ENCODE results near the gene CRIP1. TPM values are rescaled to one million over a fixed set of nuclear protein-coding genes. Genes with fewer than 3 reads are reported as not detected.
A peak's percentile ranks its signal among the peaks of the same experiment; 100 is the strongest.

The CRIP1 gene
- total RNA-seq, 2 experiments from 2014 or later, result 182 to 186 TPM

- CTCF ChIA-PET, result interaction anchor here (0.6 to 2.2 kb wide), 9 partner anchors 10 to 160 kb away, joined by 3 to 10 read pairs (median 3); no protein-coding TSS in a partner anchor
- intact Hi-C loops (cut with DNase I, micrococcal nuclease), result loop anchor here (1.0 to 10.0 kb wide), 9 partner anchors 38 to 344 kb away; partner anchors contain the start of genes NUDT14 (in 1 of the 2) and TEDC1 (in 1 of the 2)
- H3K4me3 Mint-ChIP-seq, result peak overlapping the region; percentile 77
- peaks cover 15% of the 10 kb centered on the region for H3K4me1 Mint-ChIP-seq
- ATAC-seq (peak; percentile 33), DNase-seq (peak; percentile 68)
- H3K27ac Mint-ChIP-seq, result peak overlapping the region; percentile 86
- H3K36me3 Mint-ChIP-seq (ENCODE audit: low read depth), result peaks cover 6% of the 10 kb centered on the region
- POLR2A ChIA-PET, result interaction anchor here (0.6 to 1.0 kb wide), 4 partner anchors 37 to 132 kb away, joined by 3 to 5 read pairs (median 3); no protein-coding TSS in a partner anchor
- no peaks in the 10 kb centered on the region for H3K9me3 Mint-ChIP-seq (ENCODE audit: low read depth)
- peaks cover 8% of the 10 kb centered on the region for H3K27me3 Mint-ChIP-seq
These were observed 42.1 kb downstream of the CRIP1 start for GRCh38 chr14:105528586-105529318.

GRCh38 chr14:105529319-105529568, 42.6 kb downstream of the CRIP1 start:
- H3K4me1 Mint-ChIP-seq, result peaks cover 15% of the 10 kb centered on the region
- H3K27me3 Mint-ChIP-seq, result peaks cover 6% of the 10 kb centered on the region
- H3K9me3 Mint-ChIP-seq (ENCODE audit: low read depth), result no peaks in the 10 kb centered on the region
- DNase-seq (no peak), ATAC-seq (peak; percentile 16)
- peak overlapping the region; percentile 86 for H3K27ac Mint-ChIP-seq
- ChIA-PET CTCF (interaction anchor here (0.6 to 2.2 kb wide), 4 partner anchors 9 to 140 kb away, joined by 3 to 10 read pairs (median 3); no protein-coding TSS in a partner anchor), POLR2A (interaction anchor here (0.6 to 1.0 kb wide), 2 partner anchors 37 to 132 kb away, joined by 3 read pairs; no protein-coding TSS in a partner anchor)
- peaks cover 6% of the 10 kb centered on the region for H3K36me3 Mint-ChIP-seq (ENCODE audit: low read depth)
- intact Hi-C loops (cut with DNase I, micrococcal nuclease), result loop anchor here (2.0 to 10.0 kb wide), 5 partner anchors 38 to 344 kb away; partner anchors contain the start of genes NUDT14 (in 1 of the 2) and TEDC1 (in 1 of the 2)
- peak overlapping the region; percentile 77 for H3K4me3 Mint-ChIP-seq

GRCh38 chr14:105529569-105530284, 43.0 kb downstream of the CRIP1 start:
- Mint-ChIP-seq H3K4me1 (peaks cover 15% of the 10 kb centered on the region), H3K9me3 (ENCODE audit: low read depth) (no peaks in the 10 kb centered on the region), H3K27me3 (peaks cover 3% of the 10 kb centered on the region), H3K36me3 (ENCODE audit: low read depth) (peaks cover 6% of the 10 kb centered on the region), H3K4me3 (peak overlapping the region; percentile 77), H3K27ac (peak overlapping the region; percentile 86)
- ATAC-seq (peak; percentile 20), DNase-seq (peak; percentile 69)
- intact Hi-C loops (cut with DNase I, micrococcal nuclease), result loop anchor here (2.0 to 10.0 kb wide), 5 partner anchors 39 to 345 kb away; partner anchors contain the start of genes NUDT14 (in 1 of the 2) and TEDC1 (in 1 of the 2)
- POLR2A ChIA-PET, result interaction anchor here (0.6 to 1.0 kb wide), 3 partner anchors 38 to 196 kb away, joined by 3 read pairs; no protein-coding TSS in a partner anchor
- CTCF ChIA-PET, result interaction anchor here (0.6 to 2.2 kb wide), 3 partner anchors 13 to 140 kb away, joined by 3 to 10 read pairs (median 3); no protein-coding TSS in a partner anchor

- DNase-seq (no peak), ATAC-seq (no peak)
- H3K27ac Mint-ChIP-seq, result peak overlapping the region; percentile 77
- POLR2A ChIA-PET, result interaction anchor here (0.7 kb wide), 1 partner anchor 196 kb away, joined by 3 read pairs; no protein-coding TSS in a partner anchor
- H3K4me3 Mint-ChIP-seq, result peak overlapping the region; percentile 67
- peaks cover 3% of the 10 kb centered on the region for H3K27me3 Mint-ChIP-seq
- CTCF ChIA-PET, result interaction anchor here (0.8 to 2.2 kb wide), 2 partner anchors 19 to 41 kb away, joined by 3 to 10 read pairs; no protein-coding TSS in a partner anchor
- peaks cover 6% of the 10 kb centered on the region for H3K36me3 Mint-ChIP-seq (ENCODE audit: low read depth)
- H3K9me3 Mint-ChIP-seq (ENCODE audit: low read depth), result no peaks in the 10 kb centered on the region
- intact Hi-C loops (cut with DNase I, micrococcal nuclease), result no loop called here
- H3K4me1 Mint-ChIP-seq, result peaks cover 15% of the 10 kb centered on the region
These were observed 43.8 kb downstream of the CRIP1 start for GRCh38 chr14:105530285-105531087.

GRCh38 chr14:105531088-105531893, 44.6 kb downstream of the CRIP1 start:
- intact Hi-C loops (cut with DNase I, micrococcal nuclease), result no loop called here

GRCh38 chr14:105531894-105532623, 45.4 kb downstream of the CRIP1 start:
- ATAC-seq, result no peak
- intact Hi-C loops (cut with DNase I, micrococcal nuclease), result no loop called here
- no peaks in the 10 kb centered on the region for H3K9me3 Mint-ChIP-seq (ENCODE audit: low read depth)
- ChIA-PET CTCF (interaction anchor here (0.9 to 1.4 kb wide), 2 partner anchors 21 to 25 kb away, joined by 3 to 4 read pairs; no protein-coding TSS in a partner anchor), POLR2A (interaction anchor here (0.6 to 0.9 kb wide), 2 partner anchors 16 to 1141 kb away, joined by 3 to 7 read pairs; no protein-coding TSS in a partner anchor)
- peaks cover 13% of the 10 kb centered on the region for H3K4me1 Mint-ChIP-seq
- no peaks in the 10 kb centered on the region for H3K27me3 Mint-ChIP-seq
- H3K4me3 Mint-ChIP-seq, result no peak overlapping the region
- peaks cover 5% of the 10 kb centered on the region for H3K36me3 Mint-ChIP-seq (ENCODE audit: low read depth)
- H3K27ac Mint-ChIP-seq, result no peak overlapping the region
- no peak for DNase-seq

More at GRCh38 chr14:105531088-105531893, 44.6 kb downstream of the CRIP1 start:
- Mint-ChIP-seq H3K27ac (no peak overlapping the region), H3K4me3 (peak overlapping the region; percentile 67), H3K9me3 (ENCODE audit: low read depth) (no peaks in the 10 kb centered on the region), H3K36me3 (ENCODE audit: low read depth) (peaks cover 6% of the 10 kb centered on the region), H3K27me3 (no peaks in the 10 kb centered on the region), H3K4me1 (peaks cover 13% of the 10 kb centered on the region)
- ChIA-PET CTCF (interaction anchor here (0.8 to 2.2 kb wide), 2 partner anchors 20 to 42 kb away, joined by 3 to 10 read pairs; no protein-coding TSS in a partner anchor), POLR2A (no interaction called here)
- DNase-seq, result no peak
- ATAC-seq, result no peak

- intact Hi-C loops (cut with DNase I, micrococcal nuclease), result no loop called here
- Mint-ChIP-seq H3K4me3 (no peak overlapping the region), H3K4me1 (peaks cover 7% of the 10 kb centered on the region), H3K27ac (no peak overlapping the region), H3K9me3 (ENCODE audit: low read depth) (no peaks in the 10 kb centered on the region), H3K27me3 (no peaks in the 10 kb centered on the region), H3K36me3 (ENCODE audit: low read depth) (peaks cover 3% of the 10 kb centered on the region)
- ATAC-seq, result no peak
- ChIA-PET CTCF (interaction anchor here (0.9 to 1.4 kb wide), 3 partner anchors 22 to 936 kb away, joined by 3 to 4 read pairs (median 3); no protein-coding TSS in a partner anchor), POLR2A (interaction anchor here (0.6 to 0.9 kb wide), 3 partner anchors 15 to 1142 kb away, joined by 3 to 7 read pairs (median 5); no protein-coding TSS in a partner anchor)
- DNase-seq, result peak; percentile 36
These were observed 46.1 kb downstream of the CRIP1 start for GRCh38 chr14:105532735-105533141.

- no peak for ATAC-seq
- POLR2A ChIA-PET, result interaction anchor here (0.8 kb wide), 1 partner anchor 458 kb away, joined by 5 read pairs; no protein-coding TSS in a partner anchor
- H3K4me3 Mint-ChIP-seq, result no peak overlapping the region
- no peaks in the 10 kb centered on the region for H3K9me3 Mint-ChIP-seq (ENCODE audit: low read depth)
- intact Hi-C loops (cut with DNase I, micrococcal nuclease), result no loop called here
- CTCF ChIA-PET, result interaction anchor here (0.7 to 1.4 kb wide), 3 partner anchors 22 to 935 kb away, joined by 3 to 4 read pairs (median 3); no protein-coding TSS in a partner anchor
- peaks cover 2% of the 10 kb centered on the region for H3K27me3 Mint-ChIP-seq
- DNase-seq, result no peak
- peaks cover 1% of the 10 kb centered on the region for H3K36me3 Mint-ChIP-seq (ENCODE audit: low read depth)
- H3K4me1 Mint-ChIP-seq, result peaks cover 8% of the 10 kb centered on the region
- no peak overlapping the region for H3K27ac Mint-ChIP-seq
These were observed 46.7 kb downstream of the CRIP1 start for GRCh38 chr14:105533391-105533790.

- ChIA-PET CTCF (interaction anchor here (0.6 to 1.2 kb wide), 3 partner anchors 121 to 934 kb away, joined by 3 to 4 read pairs (median 3); no protein-coding TSS in a partner anchor), POLR2A (interaction anchor here (0.6 kb wide), 1 partner anchor 37 kb away, joined by 3 read pairs; no protein-coding TSS in a partner anchor)
- Mint-ChIP-seq H3K9me3 (ENCODE audit: low read depth) (no peaks in the 10 kb centered on the region), H3K4me3 (no peak overlapping the region), H3K36me3 (ENCODE audit: low read depth) (no peaks in the 10 kb centered on the region), H3K27ac (no peak overlapping the region), H3K4me1 (peaks cover 7% of the 10 kb centered on the region), H3K27me3 (peaks cover 4% of the 10 kb centered on the region)
- ATAC-seq, result no peak
- no peak for DNase-seq
- intact Hi-C loops (cut with DNase I, micrococcal nuclease), result no loop called here
These were observed 47.3 kb downstream of the CRIP1 start for GRCh38 chr14:105533811-105534498.
